ENCODE results near the gene COL12A1. TPM values are rescaled to one million over a fixed set of nuclear protein-coding genes. Genes with fewer than 3 reads are reported as not detected.

COL12A1 gene
- total RNA-seq, 2 donors from 2014 or later: 0.13 to 0.64 TPM

DNA sequence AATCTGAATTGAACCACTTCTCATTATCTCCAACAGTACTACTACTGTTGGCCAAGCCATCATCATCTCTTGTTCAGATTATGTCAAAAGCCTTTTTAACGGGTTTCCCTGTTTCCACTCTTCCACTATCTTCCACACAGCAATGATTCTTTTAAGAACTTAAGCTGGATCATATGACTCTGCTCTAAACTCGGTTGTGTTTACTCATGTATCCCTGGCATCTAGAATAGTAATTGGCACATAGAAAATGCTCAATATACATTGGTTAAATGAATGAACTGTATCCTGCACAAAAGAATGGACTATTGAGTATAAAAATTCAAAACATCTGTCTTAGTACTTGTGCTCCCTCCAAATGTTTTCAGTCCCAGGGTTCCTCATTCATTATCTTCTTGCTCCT lies 40.5 kb upstream of the COL12A1 start:
- H3K27me3 Mint-ChIP-seq (ENCODE audit: insufficient read depth): no peaks in the 10 kb centered on the region
- H3K27ac Mint-ChIP-seq: no peak overlapping the region

DNA sequence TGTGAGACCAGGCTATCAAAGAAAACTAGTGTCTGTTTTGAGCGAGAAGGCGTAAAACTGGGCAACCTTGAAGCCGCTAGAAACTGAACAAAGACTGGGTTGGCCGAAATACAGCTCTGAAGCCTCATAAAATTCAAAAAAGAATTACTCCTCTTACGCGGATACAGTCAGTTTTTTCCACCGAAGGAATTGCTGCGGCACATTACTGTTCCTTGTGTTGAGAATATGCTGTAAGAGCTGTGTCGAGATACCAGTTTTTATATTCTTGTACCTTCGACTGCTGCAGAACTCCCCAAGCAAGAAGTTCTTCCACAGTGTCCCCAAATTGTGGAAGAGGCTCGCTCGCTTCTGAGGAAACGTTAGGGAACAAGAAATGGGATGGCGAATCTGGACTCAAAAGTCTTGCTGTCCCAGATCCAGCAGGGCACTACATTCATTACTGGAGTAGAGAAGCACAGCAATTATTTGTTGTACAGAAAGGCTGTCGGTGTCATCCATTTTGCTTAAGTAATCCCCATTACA lies 38.3 kb upstream of the COL12A1 start:
- Histone ChIP-seq H3K36me3 (ENCODE audit: control insufficient read depth, insufficient read depth, low read length) (peaks cover 25% of the 10 kb centered on the region), H3K4me3 (ENCODE audit: low read length) (peak overlapping the region; percentile 99), H3K9ac (ENCODE audit: extremely low read depth, low read length, poor library complexity, severe bottlenecking) (peak overlapping the region; percentile 89), H3K27ac (ENCODE audit: low read depth, low read length) (peak overlapping the region; percentile 10), H3K9me3 (ENCODE audit: control insufficient read depth, low read length) (no peaks in the 10 kb centered on the region), H3K27me3 (ENCODE audit: control insufficient read depth, insufficient read depth, low read length, poor library complexity, severe bottlenecking) (no peaks in the 10 kb centered on the region), H3K4me1 (ENCODE audit: control insufficient read depth, insufficient read depth, low read length) (no peaks in the 10 kb centered on the region)
- Mint-ChIP-seq H3K27me3 (ENCODE audit: insufficient read depth) (no peaks in the 10 kb centered on the region), H3K9me3 (no peaks in the 10 kb centered on the region), H3K27ac (peak overlapping the region; percentile 100), H3K4me1 (peaks cover 11% of the 10 kb centered on the region), H3K4me3 (peak overlapping the region; percentile 99), H3K36me3 (ENCODE audit: low read depth) (peaks cover 21% of the 10 kb centered on the region)
- 56 to 61% methylated on average over 12 to 15 of the region's 15 CpGs for WGBS, 2 experiments (ENCODE audit: insufficient coverage in 1 of 2, insufficient read length in 1 of 2)
- TF ChIP-seq, protein P1, sequence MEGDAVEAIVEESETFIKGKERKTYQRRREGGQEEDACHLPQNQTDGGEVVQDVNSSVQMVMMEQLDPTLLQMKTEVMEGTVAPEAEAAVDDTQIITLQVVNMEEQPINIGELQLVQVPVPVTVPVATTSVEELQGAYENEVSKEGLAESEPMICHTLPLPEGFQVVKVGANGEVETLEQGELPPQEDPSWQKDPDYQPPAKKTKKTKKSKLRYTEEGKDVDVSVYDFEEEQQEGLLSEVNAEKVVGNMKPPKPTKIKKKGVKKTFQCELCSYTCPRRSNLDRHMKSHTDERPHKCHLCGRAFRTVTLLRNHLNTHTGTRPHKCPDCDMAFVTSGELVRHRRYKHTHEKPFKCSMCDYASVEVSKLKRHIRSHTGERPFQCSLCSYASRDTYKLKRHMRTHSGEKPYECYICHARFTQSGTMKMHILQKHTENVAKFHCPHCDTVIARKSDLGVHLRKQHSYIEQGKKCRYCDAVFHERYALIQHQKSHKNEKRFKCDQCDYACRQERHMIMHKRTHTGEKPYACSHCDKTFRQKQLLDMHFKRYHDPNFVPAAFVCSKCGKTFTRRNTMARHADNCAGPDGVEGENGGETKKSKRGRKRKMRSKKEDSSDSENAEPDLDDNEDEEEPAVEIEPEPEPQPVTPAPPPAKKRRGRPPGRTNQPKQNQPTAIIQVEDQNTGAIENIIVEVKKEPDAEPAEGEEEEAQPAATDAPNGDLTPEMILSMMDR (conservative IDR thresholded peaks at IDR 0.05): no peak
- DNase-seq: peak; percentile 59

More for the DNA sequence above, 40.5 kb upstream of the COL12A1 start:
- Mint-ChIP-seq H3K36me3 (ENCODE audit: low read depth) (peaks cover 2% of the 10 kb centered on the region), H3K4me3 (no peak overlapping the region), H3K9me3 (no peaks in the 10 kb centered on the region), H3K4me1 (peaks cover 20% of the 10 kb centered on the region)
- Histone ChIP-seq H3K9me3 (ENCODE audit: control insufficient read depth, low read length) (no peaks in the 10 kb centered on the region), H3K4me3 (ENCODE audit: low read length) (no peak overlapping the region), H3K27ac (ENCODE audit: low read depth, low read length) (no peak overlapping the region), H3K27me3 (ENCODE audit: control insufficient read depth, insufficient read depth, low read length, poor library complexity, severe bottlenecking) (no peaks in the 10 kb centered on the region), H3K9ac (ENCODE audit: extremely low read depth, low read length, poor library complexity, severe bottlenecking) (no peak overlapping the region), H3K4me1 (ENCODE audit: control insufficient read depth, insufficient read depth, low read length) (no peaks in the 10 kb centered on the region), H3K36me3 (ENCODE audit: control insufficient read depth, insufficient read depth, low read length) (peaks cover 3% of the 10 kb centered on the region)
- WGBS, 2 experiments (ENCODE audit: insufficient coverage in 1 of 2, insufficient read length in 1 of 2): 87 to 100% methylated on average over 2 of the region's 2 CpGs
- TF ChIP-seq, protein P1 (conservative IDR thresholded peaks at IDR 0.05): no peak
- no peak for DNase-seq

DNA sequence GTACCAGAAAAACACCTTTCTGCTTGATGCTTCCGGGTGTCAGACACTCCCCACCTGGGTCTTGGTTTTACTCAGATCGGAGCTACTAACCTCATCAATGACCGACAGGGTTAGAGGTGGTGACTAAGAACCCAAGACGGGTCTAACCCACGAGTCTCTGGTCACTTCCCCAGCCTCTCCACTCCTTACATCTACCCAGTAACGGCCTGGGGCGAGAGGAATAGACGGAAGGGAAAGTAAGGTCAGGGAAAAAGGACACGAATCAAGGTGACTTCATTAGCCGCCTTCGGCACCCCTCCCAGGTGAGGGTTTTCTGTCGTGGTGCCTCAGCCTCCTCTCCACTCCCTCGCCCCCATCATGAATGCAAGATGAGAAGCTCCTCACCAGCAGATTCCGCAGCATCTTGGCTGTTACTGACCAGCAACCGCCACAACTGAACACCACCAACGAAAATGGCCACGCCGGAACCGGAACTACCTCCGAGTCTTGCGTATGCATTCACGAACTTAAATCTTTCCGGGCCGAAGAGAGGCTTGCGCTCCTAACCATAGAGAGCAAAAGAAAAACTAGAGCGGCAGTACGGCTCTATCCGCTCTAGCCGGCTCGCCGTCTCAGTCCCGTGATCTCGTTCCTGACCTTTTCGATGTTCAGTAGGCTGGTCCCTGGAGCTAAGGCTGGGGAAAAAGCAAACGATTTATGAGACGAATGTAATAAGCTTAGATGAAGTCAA lies 37.6 kb upstream of the COL12A1 start, which contains the start of gene COX7A2:
Gene COX7A2 (minus strand): TSS at position 469 of the 730 bp plus-strand sequence. CDS start 67 bp downstream, at position 402.
- Histone ChIP-seq H3K27me3 (ENCODE audit: control insufficient read depth, insufficient read depth, low read length, poor library complexity, severe bottlenecking) (no peaks in the 10 kb centered on the region), H3K36me3 (ENCODE audit: control insufficient read depth, insufficient read depth, low read length) (peaks cover 30% of the 10 kb centered on the region), H3K9ac (ENCODE audit: extremely low read depth, low read length, poor library complexity, severe bottlenecking) (peak within 1 kb of the TSS; percentile 89), H3K4me3 (ENCODE audit: low read length) (peak within 1 kb of the TSS; percentile 99), H3K4me1 (ENCODE audit: control insufficient read depth, insufficient read depth, low read length) (no peaks in the 10 kb centered on the region), H3K9me3 (ENCODE audit: control insufficient read depth, low read length) (no peaks in the 10 kb centered on the region), H3K27ac (ENCODE audit: low read depth, low read length) (peak within 1 kb of the TSS; percentile 10)
- Mint-ChIP-seq H3K27me3 (ENCODE audit: insufficient read depth) (no peaks in the 10 kb centered on the region), H3K9me3 (no peaks in the 10 kb centered on the region), H3K27ac (peak within 1 kb of the TSS; percentile 100), H3K4me3 (peak within 1 kb of the TSS; percentile 99), H3K36me3 (ENCODE audit: low read depth) (peaks cover 25% of the 10 kb centered on the region), H3K4me1 (peaks cover 11% of the 10 kb centered on the region)
- WGBS, 2 experiments (ENCODE audit: insufficient coverage in 1 of 2, insufficient read length in 1 of 2): 0% methylated on average over 26 to 34 of the region's 36 CpGs
- TF ChIP-seq, protein P1 (conservative IDR thresholded peaks at IDR 0.05): no peak
- peak; percentile 96 for DNase-seq
